Left colon (tissue), 2 donors: ENCODE measurements around the gene TENT4B. TPM values are rescaled to one million over a fixed set of nuclear protein-coding genes. Genes with fewer than 3 reads are reported as not detected.
A peak's percentile ranks its signal among the peaks of the same experiment; 100 is the strongest.

Experiments
- ATAC-seq: fragments of 200-7000 bp; cut with Tn5 transposase; one replicate; pipeline ENCODE4 v1.9.1; 2020; ENCODE audit warnings: mild to moderate bottlenecking, moderate library complexity
- DNase-seq, 2 donors: peaks; one replicate each; pipeline ENCODE4 v3.0.0-alpha.2; 2020
- intact Hi-C, 2 donors: fragments of 100-400 bp; cut with DNase I in 1 of 2; cut with micrococcal nuclease in 1 of 2; formaldehyde crosslinking; loops; one replicate each; pipeline versions ENCODE4 v1.11.2 to v1.14.0; 2022; cut with DNase I, micrococcal nuclease
- total RNA-seq, 2 donors: library from RNA; stranded (reverse); fragmentation: NEBNext Ultra II Directional; extraction: Animal tissue kit (Norgen Biotek cat#: 25700); gene quantifications; one replicate each; pipeline ENCODE4 v1.2.1, GENCODE V29; 2021
- donor health status: DM: no; HTN: no; CAD: no.
- donor health status: DM: yes; HTN: yes; CAD: no.

The TENT4B gene
- total RNA-seq, 2 donors from 2014 or later: 10.6 to 13.3 TPM

DNA sequence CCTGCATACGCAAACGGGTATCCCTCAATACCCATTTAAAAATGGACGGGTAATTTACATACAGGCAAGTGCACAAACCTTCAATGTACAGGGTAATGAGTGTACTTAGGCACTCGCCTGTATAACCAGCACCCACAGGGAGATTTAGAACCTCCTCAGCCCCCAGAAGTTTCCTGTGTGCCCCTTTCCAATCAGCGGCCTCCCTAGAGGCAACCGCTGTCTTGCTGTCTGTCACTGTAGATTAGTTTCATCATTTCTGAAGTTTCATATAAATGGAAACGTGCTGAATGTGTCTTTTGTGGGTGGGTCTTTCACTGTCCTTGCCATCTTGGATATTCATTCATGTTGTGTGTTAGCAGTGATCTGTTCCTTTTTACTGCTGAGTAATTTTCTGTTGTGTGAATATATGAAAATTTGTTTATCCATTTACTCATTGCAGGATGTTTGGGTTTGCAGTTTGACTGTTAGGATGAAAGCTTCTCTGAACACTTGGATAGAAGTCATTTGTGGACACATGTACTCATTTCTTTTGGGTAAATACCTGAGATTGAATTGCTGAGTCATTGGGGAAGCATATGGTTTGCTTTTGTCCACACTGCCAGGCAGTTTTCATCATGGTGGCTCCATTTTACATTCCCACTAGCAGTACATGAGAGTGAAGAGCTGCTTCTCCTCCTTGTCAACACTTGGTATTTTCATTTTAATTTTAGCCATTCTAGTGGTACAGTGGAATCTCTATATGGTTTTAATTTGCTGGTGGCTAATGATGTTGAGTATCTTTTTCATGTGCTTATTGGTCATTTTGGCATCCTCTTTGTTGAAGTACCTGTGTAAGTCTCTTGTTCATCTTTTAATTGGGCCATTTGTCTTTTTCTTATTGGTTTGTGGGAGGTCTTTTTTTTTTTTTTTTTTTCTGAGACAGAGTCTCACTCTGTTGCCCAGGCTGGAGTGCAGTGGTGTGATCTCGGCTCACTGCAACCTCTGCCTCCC lies 111.1 kb downstream of the TENT4B start:
- ATAC-seq: no peak
- DNase-seq: no peak
- intact Hi-C loops: no loop called here

DNA sequence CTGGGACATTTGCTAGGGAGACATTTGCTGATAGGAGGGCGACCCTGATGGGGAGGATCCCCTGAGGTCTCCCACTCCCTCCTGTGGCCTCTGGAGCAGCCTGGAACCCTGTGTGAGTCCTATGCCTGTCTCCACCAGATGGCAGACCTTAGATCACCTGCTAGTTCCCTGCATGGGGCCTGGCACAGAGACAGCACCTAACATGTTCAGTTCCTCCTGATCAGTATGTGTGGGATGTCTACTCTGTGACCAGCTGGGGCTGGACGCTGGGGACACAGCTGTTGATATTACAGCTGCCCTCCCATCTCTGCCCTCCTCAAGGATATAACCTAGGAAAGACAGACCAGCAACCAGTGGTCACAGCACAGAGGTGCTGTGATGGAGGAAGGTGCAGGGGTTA lies 112.2 kb downstream of the TENT4B start:
- intact Hi-C loops: no loop called here
- DNase-seq: peak in 1 of 2 donors; percentile 61
- ATAC-seq: peak; percentile 53

- ATAC-seq: no peak
- DNase-seq: peak in 1 of 2 donors; percentile 18
- intact Hi-C loops: no loop called here
Measured at GRCh38 chr16:50265716-50266336, 112.7 kb downstream of the TENT4B start.

- peak; percentile 86 to 88 for DNase-seq
- intact Hi-C loops: no loop called here
- peak; percentile 90 for ATAC-seq
Measured at GRCh38 chr16:50266337-50267091, 113.4 kb downstream of the TENT4B start, which contains the start of gene ADCY7. Gene ADCY7, plus strand, starts transcription at chr16:50266551. Its CDS starts 21,629 bp downstream, at chr16:50288180.

DNA sequence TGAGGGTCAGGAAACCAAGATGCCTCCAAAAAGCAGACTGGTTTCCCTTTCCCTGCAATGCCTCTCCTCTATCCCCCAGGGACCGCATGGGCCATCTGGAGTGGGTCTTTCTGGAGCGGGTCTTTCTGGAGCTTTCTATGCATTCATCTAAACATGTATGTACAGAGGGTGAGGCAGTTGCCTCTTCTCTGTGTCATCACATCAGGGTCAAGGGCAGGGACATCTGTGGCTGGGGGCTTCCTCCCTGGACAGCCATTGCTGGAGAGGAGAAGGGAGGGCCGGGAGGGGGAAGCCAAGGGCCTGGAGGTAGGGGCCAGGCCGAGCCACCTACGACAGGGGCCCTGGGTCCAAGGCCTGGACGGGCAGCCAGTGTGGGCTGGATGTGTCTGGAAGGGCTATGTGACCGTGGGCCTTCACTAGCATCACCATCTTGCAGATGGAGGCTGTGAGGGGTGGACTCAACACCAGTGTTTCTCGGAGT lies 114.1 kb downstream of the TENT4B start:
- ATAC-seq (peak; percentile 0), DNase-seq (peak in 1 of 2 donors; percentile 20)
- intact Hi-C loops: no loop called here

- DNase-seq (peak in 1 of 2 donors; percentile 31), ATAC-seq (peak; percentile 17)
- intact Hi-C loops: no loop called here
Measured at GRCh38 chr16:50267651-50268050, 114.5 kb downstream of the TENT4B start.

GRCh38 chr16:50268352-50268751 lies 115.2 kb downstream of the TENT4B start:
- ATAC-seq: no peak
- peak in 1 of 2 donors; percentile 9 for DNase-seq
- intact Hi-C loops: no loop called here

DNA sequence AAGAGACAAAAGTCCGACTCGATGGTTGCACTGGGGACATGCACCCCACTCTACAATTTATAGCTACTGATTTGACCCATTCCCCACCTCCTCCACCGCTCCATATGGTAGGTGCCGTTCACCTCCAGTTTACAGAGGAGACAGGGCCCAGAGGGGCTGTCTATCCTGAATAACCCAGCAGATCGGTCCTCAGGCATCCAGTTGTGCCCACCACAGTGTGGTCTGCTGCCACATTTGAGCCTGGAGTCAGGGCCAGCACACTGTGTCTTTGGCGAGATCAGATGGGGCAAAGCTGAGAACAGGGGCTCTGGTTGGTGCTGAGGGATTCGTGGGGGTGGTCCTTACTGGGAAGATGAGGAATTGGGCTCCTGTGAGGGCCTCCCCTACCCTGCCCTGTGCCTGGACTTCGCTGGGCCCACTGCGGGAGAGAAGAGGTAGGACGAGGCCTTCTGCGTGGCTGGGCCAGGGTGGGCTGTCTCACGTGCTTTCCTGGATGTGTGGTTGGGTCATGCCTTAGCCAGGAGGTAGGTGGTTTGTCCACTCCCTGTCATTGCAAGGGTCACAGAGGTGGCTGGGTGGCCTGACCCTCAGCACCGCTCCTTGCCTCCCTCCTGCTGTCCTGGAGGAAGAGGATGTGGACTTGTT lies 116.1 kb downstream of the TENT4B start:
- intact Hi-C loops: no loop called here
- DNase-seq (no peak), ATAC-seq (no peak)

GRCh38 chr16:50269769-50270509 lies 116.8 kb downstream of the TENT4B start:
- ATAC-seq (no peak), DNase-seq (peak in 1 of 2 donors; percentile 4)
- intact Hi-C loops: no loop called here

GRCh38 chr16:50270510-50271147 lies 117.5 kb downstream of the TENT4B start:
- DNase-seq: no peak
- ATAC-seq: no peak
- intact Hi-C loops: no loop called here

- intact Hi-C loops: no loop called here
- no peak for ATAC-seq
- DNase-seq: no peak
Measured at GRCh38 chr16:50271148-50272041, 118.3 kb downstream of the TENT4B start.

DNA sequence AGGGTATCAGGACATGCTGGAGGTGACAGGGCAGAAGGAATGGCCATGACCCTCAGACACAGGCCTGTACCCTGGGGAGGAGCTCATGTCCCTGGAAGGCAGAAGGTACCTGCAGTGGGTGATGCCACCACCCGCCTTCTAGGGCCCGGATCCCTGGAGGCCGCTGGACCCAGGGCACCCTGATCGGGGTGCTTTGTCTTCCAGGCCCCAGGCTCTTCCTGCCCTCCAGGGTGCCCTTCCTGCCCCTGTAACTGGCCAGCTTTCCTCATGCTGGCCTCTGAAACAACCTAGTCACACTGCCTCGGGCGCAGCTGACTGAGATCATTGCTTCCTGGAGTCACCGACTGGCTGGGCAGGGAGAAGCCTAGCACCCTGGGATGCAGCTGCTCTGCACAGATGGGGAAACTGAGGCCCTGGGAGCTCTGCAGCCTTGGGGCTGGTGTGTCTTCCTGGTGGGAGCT lies 119.0 kb downstream of the TENT4B start:
- intact Hi-C loops: no loop called here
- DNase-seq (no peak), ATAC-seq (no peak)

DNA sequence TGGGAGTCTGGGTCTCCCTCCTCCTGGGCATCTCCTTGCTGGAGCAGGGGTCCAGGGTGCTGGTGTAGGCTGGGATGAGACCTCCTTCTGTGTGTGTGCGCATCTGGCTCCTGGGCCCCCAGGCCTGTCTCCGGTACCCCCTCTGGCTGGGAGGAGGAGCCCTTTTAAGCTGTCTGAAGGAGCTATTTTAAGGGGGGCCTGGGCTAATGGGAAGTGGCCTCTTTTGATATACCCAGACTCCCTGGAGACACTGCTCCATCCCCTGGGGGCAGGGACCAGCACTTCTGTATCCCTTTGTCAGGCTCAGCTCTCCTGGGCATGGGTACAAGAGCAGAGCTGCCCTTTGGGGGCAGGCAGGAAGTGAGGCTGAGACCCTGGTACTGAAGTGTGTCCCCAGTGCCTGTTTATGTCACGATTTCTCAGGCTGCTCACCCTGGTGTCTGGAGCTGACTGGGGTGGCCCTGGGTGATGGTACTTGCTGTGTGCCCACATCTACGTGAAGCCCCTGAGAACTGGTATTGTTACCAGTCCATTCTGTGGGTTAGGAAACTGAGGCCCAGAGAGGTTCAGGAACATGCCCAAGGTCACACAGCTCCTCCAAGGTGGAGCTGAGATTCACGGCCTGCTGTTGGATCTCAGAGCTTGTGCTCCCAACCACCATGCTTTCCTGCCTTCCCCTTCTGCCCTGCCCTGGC lies 119.7 kb downstream of the TENT4B start:
- no peak for ATAC-seq
- peak in 1 of 2 donors; percentile 5 for DNase-seq
- intact Hi-C loops: no loop called here

GRCh38 chr16:50273382-50273690 lies 120.2 kb downstream of the TENT4B start:
- peak in 1 of 2 donors; percentile 4 for DNase-seq
- intact Hi-C loops: no loop called here
- ATAC-seq: no peak

DNA sequence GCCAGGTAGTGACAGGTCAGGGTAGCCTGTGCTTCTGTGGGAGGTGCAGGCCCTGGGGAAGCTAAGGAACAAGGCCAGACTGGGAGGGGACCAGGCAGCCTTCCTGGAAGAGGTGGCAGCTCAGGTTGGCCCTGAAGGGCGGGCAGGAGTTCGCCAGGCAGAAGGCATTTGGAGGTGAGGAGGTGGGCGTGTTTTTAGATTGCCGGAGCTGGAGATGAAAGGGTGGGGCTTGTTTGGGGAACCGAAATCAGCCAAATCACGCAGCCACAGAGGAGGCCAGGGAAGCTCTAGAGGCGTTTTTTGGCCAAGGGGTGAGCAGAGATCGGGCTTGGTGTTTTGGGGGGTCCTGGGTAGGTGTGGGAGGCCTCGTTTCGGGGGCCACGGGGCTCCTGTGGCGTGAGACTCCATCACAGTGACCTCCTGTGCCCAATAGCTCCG lies 120.8 kb downstream of the TENT4B start:
- ATAC-seq: peak; percentile 10
- peak in 1 of 2 donors; percentile 39 for DNase-seq
- intact Hi-C loops: no loop called here
